Measurements from ENCODE around the gene AIFM1.
A peak's percentile ranks its signal among the peaks of the same experiment; 100 is the strongest.

AIFM1 gene

GRCh38 chrX:130080791-130081367 is 84.8 kb downstream of the AIFM1 start:
- H2AFZ ChIP-seq (ENCODE audit: insufficient read depth, low read length, poor library complexity), result no peak overlapping the region

GRCh38 chrX:130079824-130080406 is 85.7 kb downstream of the AIFM1 start:
- Histone ChIP-seq H3K36me3 (ENCODE audit: control insufficient read depth in 1 of 2, insufficient read depth in 2 of 2, low read length in 2 of 2) (peaks cover 7 to 8% of the 10 kb centered on the region in 2 experiments), H3K23ac (ENCODE audit: low read length) (no peak overlapping the region), H3K4me2 (ENCODE audit: low read length) (no peak overlapping the region), H4K8ac (ENCODE audit: low read depth, low read length) (no peak overlapping the region), H3K9me3 (ENCODE audit: insufficient read depth, low read depth, low read length) (no peaks in the 10 kb centered on the region), H3K9ac (ENCODE audit: low read length) (no peak overlapping the region), H3K4me1 (ENCODE audit: control insufficient read depth in 1 of 2, insufficient read depth in 2 of 2, low read length in 2 of 2) (peaks cover 35 to 37% of the 10 kb centered on the region in 2 experiments), H4K91ac (ENCODE audit: low read depth, low read length) (no peak overlapping the region), H2AFZ (ENCODE audit: insufficient read depth, low read length, poor library complexity) (no peak overlapping the region), H4K12ac (ENCODE audit: low read depth, low read length) (no peak overlapping the region), H2BK12ac (ENCODE audit: low read length) (no peak overlapping the region), H3K27ac (ENCODE audit: low read depth, low read length) (no peak overlapping the region), H3K4ac (ENCODE audit: low read depth, low read length) (no peak overlapping the region), H3K79me2 (ENCODE audit: control insufficient read depth, insufficient read depth, low read length, poor library complexity) (peaks cover 2% of the 10 kb centered on the region), H2BK120ac (ENCODE audit: insufficient read depth, low read length, poor library complexity) (no peak overlapping the region), H3K79me1 (ENCODE audit: low read length) (peaks cover 14% of the 10 kb centered on the region), H2BK5ac (ENCODE audit: low read depth, low read length, poor library complexity) (no peak overlapping the region), H2AK5ac (ENCODE audit: low read length) (no peak overlapping the region), H3K14ac (ENCODE audit: low read length) (no peak overlapping the region), H3K18ac (ENCODE audit: low read length) (no peak overlapping the region), H3K27me3 (ENCODE audit: insufficient read depth, low read length) (no peaks in the 10 kb centered on the region), H3K4me3 (ENCODE audit: low read depth, low read length) (no peak overlapping the region)
- no CpG with 5 or more reads among the region's 9 CpGs for WGBS (ENCODE audit: extremely low coverage, insufficient coverage, insufficient read length)
- DNase-seq, result peak; percentile 78 to 88

More at GRCh38 chrX:130080791-130081367, 84.8 kb downstream of the AIFM1 start:
- Histone ChIP-seq H3K79me2 (ENCODE audit: control insufficient read depth, insufficient read depth, low read length, poor library complexity) (peaks cover 2% of the 10 kb centered on the region), H3K4ac (ENCODE audit: low read depth, low read length) (no peak overlapping the region), H3K14ac (ENCODE audit: low read length) (no peak overlapping the region), H3K9me3 (ENCODE audit: insufficient read depth, low read depth, low read length) (no peaks in the 10 kb centered on the region), H3K79me1 (ENCODE audit: low read length) (peaks cover 19% of the 10 kb centered on the region), H3K4me1 (ENCODE audit: control insufficient read depth in 1 of 2, insufficient read depth in 2 of 2, low read length in 2 of 2) (peaks cover 45 to 47% of the 10 kb centered on the region in 2 experiments), H2BK5ac (ENCODE audit: low read depth, low read length, poor library complexity) (no peak overlapping the region), H3K36me3 (ENCODE audit: control insufficient read depth in 1 of 2, insufficient read depth in 2 of 2, low read length in 2 of 2) (peaks cover 4 to 6% of the 10 kb centered on the region in 2 experiments), H3K4me2 (ENCODE audit: low read length) (peak overlapping the region; percentile 39), H3K9ac (ENCODE audit: low read length) (no peak overlapping the region), H3K27me3 (ENCODE audit: insufficient read depth, low read length) (no peaks in the 10 kb centered on the region), H3K23ac (ENCODE audit: low read length) (no peak overlapping the region), H4K8ac (ENCODE audit: low read depth, low read length) (no peak overlapping the region), H3K18ac (ENCODE audit: low read length) (no peak overlapping the region), H2BK120ac (ENCODE audit: insufficient read depth, low read length, poor library complexity) (no peak overlapping the region), H4K12ac (ENCODE audit: low read depth, low read length) (no peak overlapping the region), H2BK12ac (ENCODE audit: low read length) (no peak overlapping the region), H3K27ac (ENCODE audit: low read depth, low read length) (peak overlapping the region; percentile 33), H3K4me3 (ENCODE audit: low read depth, low read length) (no peak overlapping the region), H4K91ac (ENCODE audit: low read depth, low read length) (no peak overlapping the region), H2AK5ac (ENCODE audit: low read length) (no peak overlapping the region)
- peak in 1 of 2 donors; percentile 46 for DNase-seq
- WGBS (ENCODE audit: extremely low coverage, insufficient coverage, insufficient read length), result no CpG with 5 or more reads among the region's 7 CpGs
